Activated naive CD4-positive, alpha-beta T cell treated with Interleukin-2 at 50 U/mL for 16 hours (primary cell): ENCODE measurements around the gene IFIT1.
A peak's percentile ranks its signal among the peaks of the same experiment; 100 is the strongest.
"Not testable (repeated sequence)": the region's sequence is repeated elsewhere in the genome, so short reads cannot be mapped to it uniquely, and the experiment has no call there.

Experiments used
- DNase-seq: peaks from one replicate; pipeline ENCODE4 v3.0.0-alpha.2; 2020

Gene IFIT1

GRCh38 chr10:89404104-89405047 lies 12.0 kb downstream of the IFIT1 start:
- no peak for DNase-seq

- not testable (repeated sequence) for DNase-seq
These were observed 13.8 kb downstream of the IFIT1 start for GRCh38 chr10:89406178-89406577.

GRCh38 chr10:89407792-89408191 lies 15.4 kb downstream of the IFIT1 start:
- not testable (repeated sequence) for DNase-seq

GRCh38 chr10:89409282-89409681 lies 16.9 kb downstream of the IFIT1 start:
- DNase-seq, result not testable (repeated sequence)

GRCh38 chr10:89410551-89410950 lies 18.1 kb downstream of the IFIT1 start:
- DNase-seq, result not testable (repeated sequence)

- DNase-seq, result not testable (repeated sequence)
These were observed 18.7 kb downstream of the IFIT1 start for GRCh38 chr10:89411135-89411534.

- peak; percentile 14 for DNase-seq
These were observed 19.9 kb downstream of the IFIT1 start for GRCh38 chr10:89412276-89412675.

GRCh38 chr10:89413398-89413912 lies 21.0 kb downstream of the IFIT1 start:
- DNase-seq, result no peak

- peak; percentile 65 for DNase-seq
These were observed 21.9 kb downstream of the IFIT1 start, which contains the start of gene IFIT5 for GRCh38 chr10:89414146-89414878. Gene IFIT5 (plus strand): TSS chr10:89414568. CDS start chr10:89414799, 231 bp downstream.

- peak; percentile 45 for DNase-seq
These were observed 22.7 kb downstream of the IFIT1 start for GRCh38 chr10:89414879-89415821.

GRCh38 chr10:89416465-89416864 lies 24.0 kb downstream of the IFIT1 start:
- no peak for DNase-seq

GRCh38 chr10:89419548-89419947 lies 27.1 kb downstream of the IFIT1 start:
- DNase-seq, result no peak

GRCh38 chr10:89421018-89421476 lies 28.6 kb downstream of the IFIT1 start:
- DNase-seq, result no peak

- DNase-seq, result no peak
These were observed 32.6 kb downstream of the IFIT1 start for GRCh38 chr10:89425000-89425399.

GRCh38 chr10:89426230-89426868 lies 33.9 kb downstream of the IFIT1 start:
- no peak for DNase-seq

GRCh38 chr10:89427629-89428028 lies 35.2 kb downstream of the IFIT1 start:
- DNase-seq, result no peak

- no peak for DNase-seq
These were observed 36.5 kb downstream of the IFIT1 start for GRCh38 chr10:89428877-89429276.

- no peak for DNase-seq
These were observed 39.6 kb downstream of the IFIT1 start for GRCh38 chr10:89431977-89432376.

- no peak for DNase-seq
These were observed 46.1 kb downstream of the IFIT1 start for GRCh38 chr10:89438525-89438924.

GRCh38 chr10:89440226-89441009 lies 48.0 kb downstream of the IFIT1 start:
- no peak for DNase-seq

GRCh38 chr10:89442289-89442688 lies 49.9 kb downstream of the IFIT1 start:
- no peak for DNase-seq
